Hepatocyte (in vitro differentiated cells): ENCODE measurements around the gene PLCB4.

Experiments
- EZH2 ChIP-seq: fragments of 200-600 bp; sonication (generic); IDR thresholded peaks from 2 replicates; pipeline ENCODE4 v1.6.1; 2016; ENCODE audit warnings: antibody characterized with exemption, mild to moderate bottlenecking, borderline replicate concordance
- EZH2phosphoT487 ChIP-seq: fragments of 200-600 bp; sonication (generic); IDR thresholded peaks from one replicate; pipeline ENCODE4 v1.6.1; 2018; ENCODE audit warnings: antibody characterized with exemption, mild to moderate bottlenecking, low read depth, moderate library complexity; ENCODE audit not compliant: unreplicated experiment, severe bottlenecking
- TF ChIP-seq, protein P1 (sequence below): fragments of 200-600 bp; sonication (generic); IDR thresholded peaks from 2 replicates; pipeline ENCODE4 v1.5.1; 2016; ENCODE audit warnings: antibody characterized with exemption, mild to moderate bottlenecking; ENCODE audit not compliant: poor library complexity

DNA sequence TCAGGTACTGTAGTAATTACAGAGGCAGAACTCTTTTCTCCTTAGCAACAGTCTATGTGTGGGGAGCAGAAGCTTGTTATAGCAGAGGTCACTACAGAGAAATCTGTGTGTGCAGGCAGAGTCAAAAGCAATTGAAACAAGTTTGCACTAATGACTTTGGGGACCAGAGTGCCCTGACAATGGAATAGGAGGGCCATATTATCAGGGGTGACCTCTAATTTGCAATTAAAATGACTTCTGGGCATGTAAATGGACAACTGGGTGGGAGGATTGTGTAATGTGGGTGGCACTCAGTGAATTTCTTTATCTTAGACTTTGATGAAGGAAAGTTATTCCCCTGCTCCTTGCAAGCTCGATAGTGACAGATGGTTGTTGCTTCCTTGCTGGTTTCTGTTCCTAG lies 127.2 kb downstream of the PLCB4 start:
- TF ChIP-seq, protein P1, sequence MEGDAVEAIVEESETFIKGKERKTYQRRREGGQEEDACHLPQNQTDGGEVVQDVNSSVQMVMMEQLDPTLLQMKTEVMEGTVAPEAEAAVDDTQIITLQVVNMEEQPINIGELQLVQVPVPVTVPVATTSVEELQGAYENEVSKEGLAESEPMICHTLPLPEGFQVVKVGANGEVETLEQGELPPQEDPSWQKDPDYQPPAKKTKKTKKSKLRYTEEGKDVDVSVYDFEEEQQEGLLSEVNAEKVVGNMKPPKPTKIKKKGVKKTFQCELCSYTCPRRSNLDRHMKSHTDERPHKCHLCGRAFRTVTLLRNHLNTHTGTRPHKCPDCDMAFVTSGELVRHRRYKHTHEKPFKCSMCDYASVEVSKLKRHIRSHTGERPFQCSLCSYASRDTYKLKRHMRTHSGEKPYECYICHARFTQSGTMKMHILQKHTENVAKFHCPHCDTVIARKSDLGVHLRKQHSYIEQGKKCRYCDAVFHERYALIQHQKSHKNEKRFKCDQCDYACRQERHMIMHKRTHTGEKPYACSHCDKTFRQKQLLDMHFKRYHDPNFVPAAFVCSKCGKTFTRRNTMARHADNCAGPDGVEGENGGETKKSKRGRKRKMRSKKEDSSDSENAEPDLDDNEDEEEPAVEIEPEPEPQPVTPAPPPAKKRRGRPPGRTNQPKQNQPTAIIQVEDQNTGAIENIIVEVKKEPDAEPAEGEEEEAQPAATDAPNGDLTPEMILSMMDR: no peak
- TF ChIP-seq EZH2 (no peak), EZH2phosphoT487 (no peak)
